HG02870 (cell line): ENCODE results near the gene CNOT3.
"Not testable (repeated sequence)": the region's sequence is repeated elsewhere in the genome, so short reads cannot be mapped to it uniquely, and the experiment has no call there.

Experiments used
- ATAC-seq: cut with Tn5 transposase; IDR thresholded peaks from one replicate; pipeline ENCODE4 v1.9.1; 2021; ENCODE audit warnings: mild to moderate bottlenecking, moderate library complexity; ENCODE audit not compliant: unreplicated experiment

CNOT3 gene

DNA sequence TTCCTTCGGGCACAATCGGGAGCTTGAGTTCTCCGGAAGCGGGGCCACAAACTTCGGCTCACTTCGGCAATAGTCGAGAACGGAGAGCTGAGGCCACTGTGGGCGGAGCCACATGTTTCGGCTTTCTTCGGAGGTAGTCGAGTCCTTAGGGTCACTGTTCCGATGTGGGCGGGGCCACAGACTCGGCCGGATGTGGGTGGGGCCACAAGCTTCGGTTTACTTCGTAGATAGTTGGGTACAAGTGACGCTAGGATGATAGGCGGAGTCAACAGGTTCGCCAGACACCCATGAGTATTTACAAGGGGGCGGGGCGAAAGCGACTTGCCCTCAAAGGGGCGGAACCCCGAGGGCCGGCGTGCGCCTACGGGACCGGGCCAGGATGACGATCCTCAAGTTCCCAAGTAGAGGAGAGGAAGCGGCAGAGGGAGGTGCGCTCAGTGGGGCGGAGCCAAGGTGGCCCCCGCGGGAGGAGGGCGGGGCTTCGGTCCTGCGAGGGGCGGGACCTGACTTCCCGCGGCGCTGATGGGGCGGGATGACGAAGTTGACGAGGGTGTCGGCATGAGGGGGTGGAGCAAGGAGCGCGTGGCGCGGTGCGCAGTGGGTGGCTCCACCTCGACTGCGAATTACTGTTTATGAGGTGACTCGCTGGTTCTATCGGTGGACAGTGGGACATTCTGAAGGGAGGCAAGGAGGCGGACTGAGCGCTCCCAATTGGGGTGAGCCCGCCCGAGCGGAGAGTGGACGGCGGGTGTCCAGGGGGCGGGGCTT, 52.4 kb downstream of the CNOT3 start:
- peak; percentile 41 for ATAC-seq

DNA sequence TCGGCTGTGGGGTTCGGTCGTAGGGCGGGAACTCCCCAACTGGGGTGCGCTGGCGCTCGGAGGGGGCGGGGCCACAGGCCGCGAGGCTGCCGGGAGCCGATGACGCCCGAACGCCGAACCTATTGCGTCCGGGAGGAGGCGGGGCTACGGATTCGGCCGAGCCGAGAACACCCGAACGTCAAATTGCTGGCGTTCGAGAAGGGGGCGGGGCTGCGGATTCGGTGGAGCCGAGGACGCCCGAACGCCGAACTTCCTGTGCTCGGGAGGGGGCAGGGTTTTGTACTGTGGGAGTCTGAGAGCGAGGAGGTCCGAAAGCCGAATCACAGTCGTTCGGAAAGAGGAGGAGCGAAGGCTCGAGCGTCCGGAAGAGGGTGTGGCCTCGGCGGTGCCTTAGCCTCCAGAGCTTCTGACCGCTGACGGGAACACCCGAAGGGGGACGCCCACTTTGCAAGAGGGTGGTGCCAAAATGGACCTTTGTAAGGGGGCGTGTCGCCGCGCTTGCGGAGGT, 53.0 kb downstream of the CNOT3 start:
- peak; percentile 42 for ATAC-seq

- ATAC-seq, result peak; percentile 21
Observed at GRCh38 chr19:54191011-54191810, 53.6 kb downstream of the CNOT3 start, which contains the start of gene TSEN34. Gene TSEN34 (plus strand): TSS chr19:54191308. CDS start chr19:54191365, 57 bp downstream.

- no peak for ATAC-seq
Observed at GRCh38 chr19:54191811-54192453, 54.4 kb downstream of the CNOT3 start.

DNA sequence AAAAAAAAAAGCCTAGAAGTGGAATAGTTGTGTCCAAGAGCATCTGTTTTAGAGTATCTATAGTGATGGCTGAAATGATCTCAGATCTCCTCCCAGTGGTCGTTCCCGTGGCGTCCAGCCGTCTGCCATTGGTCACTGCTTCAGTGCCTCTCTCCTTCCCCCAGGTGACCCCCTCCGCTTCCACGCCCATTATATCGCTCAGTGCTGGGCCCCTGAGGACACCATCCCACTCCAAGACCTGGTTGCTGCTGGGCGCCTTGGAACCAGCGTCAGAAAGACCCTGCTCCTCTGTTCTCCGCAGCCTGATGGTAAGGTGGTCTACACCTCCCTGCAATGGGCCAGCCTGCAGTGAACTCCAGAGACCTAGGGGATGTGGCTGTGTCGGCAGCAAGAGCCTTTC, 55.4 kb downstream of the CNOT3 start:
- no peak for ATAC-seq

DNA sequence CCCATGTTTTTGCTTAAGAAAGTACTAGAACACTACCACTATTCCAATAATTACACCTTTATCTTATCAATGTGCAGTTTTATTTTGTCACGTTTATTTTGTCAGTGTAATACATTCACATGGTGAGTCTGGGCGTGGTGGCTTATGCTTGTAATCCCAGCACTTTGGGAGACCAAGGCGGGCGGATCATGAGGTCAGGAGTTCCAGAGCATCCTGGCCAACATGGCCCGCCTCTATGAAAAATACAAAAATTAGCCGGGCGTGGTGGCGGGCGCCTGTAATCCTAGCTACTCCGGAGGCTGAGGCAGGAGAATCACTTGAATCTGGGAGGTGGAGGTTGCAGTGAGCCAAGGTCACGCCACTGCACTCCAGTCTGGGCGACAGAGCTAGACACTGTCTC, 56.9 kb downstream of the CNOT3 start:
- ATAC-seq, result not testable (repeated sequence)

DNA sequence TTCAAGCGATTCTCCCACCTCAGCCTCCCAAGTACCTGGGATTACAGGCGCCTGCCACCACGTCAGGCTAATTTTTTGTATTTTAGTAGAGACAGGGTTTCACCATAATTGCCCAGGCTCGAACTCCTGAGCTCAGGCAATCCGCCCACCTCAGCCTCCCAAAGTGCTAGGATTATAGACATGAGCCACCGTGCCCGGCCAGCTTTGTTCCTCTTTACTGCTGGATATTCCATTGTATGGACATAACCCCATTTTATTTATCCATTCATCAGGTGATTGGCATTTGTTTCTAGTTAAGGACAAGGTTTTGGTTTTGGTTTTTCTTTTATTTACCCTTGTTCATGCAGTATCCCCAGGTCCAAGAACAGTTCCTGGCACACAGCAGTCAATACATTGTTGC, 59.0 kb downstream of the CNOT3 start:
- no peak for ATAC-seq

DNA sequence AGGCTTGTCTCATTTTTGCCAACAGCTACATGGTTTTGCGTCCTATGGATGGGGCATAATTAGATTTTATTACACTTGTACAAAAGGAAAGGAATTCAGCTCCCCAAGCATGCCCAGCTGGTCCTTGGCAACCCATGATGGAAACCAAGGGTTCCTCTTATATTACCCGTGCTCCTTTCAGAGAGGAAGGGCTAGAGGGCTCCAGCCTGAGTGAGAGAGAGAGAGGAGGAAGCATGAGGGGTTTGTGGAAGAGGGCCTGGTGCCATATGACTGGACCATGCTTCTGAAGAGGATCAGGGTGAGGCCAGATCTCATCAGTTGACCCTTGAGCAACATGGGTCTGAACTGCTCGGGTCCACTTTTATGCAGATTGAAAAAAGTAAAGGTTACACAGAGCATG, 59.6 kb downstream of the CNOT3 start:
- ATAC-seq, result no peak

DNA sequence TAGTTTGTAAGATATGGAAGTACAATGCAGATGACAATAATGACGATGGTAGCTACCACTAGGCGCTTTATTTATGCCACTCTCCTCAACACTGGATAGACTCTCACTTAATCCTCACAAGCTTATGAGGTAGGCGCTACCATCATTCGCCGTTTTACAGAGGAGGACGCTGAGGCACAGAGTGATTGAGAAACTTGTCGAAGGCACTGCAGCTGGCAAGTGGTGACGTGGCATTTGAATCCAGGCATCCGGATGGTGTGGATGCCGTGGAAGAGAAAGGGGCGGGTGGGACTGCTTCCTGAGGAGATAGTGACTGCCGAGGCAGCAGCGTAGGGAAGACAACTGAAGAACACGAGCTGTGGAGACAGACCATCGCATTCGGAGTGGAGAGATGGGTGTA, 61.8 kb downstream of the CNOT3 start:
- ATAC-seq, result no peak

GRCh38 chr19:54201172-54201701, 63.7 kb downstream of the CNOT3 start:
- ATAC-seq, result no peak

DNA sequence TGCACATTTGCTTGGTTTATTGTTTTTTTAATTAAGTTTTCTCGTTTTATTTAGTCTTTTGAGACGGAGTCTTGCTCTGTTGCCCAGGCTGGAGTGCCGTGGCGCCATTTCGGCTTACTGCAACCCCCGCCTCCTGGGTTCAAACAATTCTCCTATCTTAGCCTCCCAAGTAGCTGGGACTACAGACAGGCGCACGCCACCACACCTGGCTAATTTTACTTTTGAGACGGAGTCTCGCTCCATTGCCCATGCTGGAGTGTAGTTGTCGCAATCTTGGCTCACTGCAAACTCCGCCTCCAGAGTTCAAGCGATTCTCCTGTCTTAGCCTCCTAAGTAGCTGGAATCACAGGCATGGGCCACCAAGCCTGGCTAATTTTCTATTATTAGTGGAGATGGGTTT, 64.4 kb downstream of the CNOT3 start:
- no peak for ATAC-seq

DNA sequence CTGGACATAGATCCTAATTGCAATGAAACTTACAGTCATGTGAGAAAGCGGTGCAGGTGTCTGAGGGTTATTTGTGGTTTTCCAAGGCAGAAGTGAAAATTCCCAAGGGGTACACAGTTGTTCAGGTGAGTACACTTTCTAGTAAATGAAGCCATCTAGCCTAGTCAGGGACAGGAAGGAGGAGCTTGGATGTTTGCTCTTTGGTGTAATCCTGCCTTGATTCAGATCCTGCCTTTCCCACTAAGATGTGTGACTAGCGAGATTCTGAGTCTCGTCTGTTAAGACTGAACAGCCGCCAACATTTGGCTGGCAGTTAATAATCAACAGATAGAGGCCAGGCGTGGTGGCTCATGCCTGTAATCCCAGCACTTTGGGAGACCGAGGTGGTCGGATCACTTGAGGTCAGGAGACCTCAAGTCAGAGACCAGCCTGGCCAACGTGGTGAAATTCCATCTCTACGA, 65.6 kb downstream of the CNOT3 start:
- no peak for ATAC-seq

DNA sequence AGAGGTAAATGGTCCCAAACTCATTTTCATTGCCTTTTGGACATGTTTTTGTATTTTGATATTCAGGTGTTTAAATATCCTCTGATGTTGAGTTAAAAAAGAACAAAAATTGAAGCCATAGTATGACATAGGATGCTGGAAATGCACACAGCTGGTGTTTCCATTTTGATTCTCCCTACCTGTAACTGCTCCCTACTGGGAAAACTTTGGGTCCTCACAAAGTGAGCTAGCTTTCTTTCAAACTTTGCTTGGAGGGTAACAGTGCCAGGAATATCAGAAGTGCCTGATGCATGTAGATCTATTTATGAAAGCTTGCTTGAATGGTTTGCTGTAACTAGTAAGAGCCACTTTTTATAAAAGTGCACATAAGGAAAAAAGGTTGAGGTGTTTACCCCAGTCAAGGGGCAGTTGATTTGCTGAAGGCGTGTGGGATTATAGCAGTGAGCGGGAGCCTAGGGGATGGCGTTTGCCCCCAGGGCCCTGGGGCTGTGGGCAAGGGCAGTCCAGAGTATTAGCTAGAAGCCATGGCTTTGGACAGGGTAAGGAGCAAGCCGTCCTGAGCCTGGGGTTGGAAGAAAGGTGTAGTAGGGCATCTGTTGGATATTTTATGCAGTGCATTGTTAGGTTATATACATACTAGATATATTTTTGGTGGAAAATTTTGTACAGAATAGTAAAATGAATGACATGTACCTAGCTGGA, 67.4 kb downstream of the CNOT3 start:
- ATAC-seq, result no peak
